ENCODE data around the gene TRAF3. TPM values are rescaled to one million over a fixed set of nuclear protein-coding genes. Genes with fewer than 3 reads are reported as not detected.
"Not testable (repeated sequence)": the region's sequence is repeated elsewhere in the genome, so short reads cannot be mapped to it uniquely, and the experiment has no call there.

The TRAF3 gene
- total RNA-seq, 1 donor = 19.5 TPM

DNA sequence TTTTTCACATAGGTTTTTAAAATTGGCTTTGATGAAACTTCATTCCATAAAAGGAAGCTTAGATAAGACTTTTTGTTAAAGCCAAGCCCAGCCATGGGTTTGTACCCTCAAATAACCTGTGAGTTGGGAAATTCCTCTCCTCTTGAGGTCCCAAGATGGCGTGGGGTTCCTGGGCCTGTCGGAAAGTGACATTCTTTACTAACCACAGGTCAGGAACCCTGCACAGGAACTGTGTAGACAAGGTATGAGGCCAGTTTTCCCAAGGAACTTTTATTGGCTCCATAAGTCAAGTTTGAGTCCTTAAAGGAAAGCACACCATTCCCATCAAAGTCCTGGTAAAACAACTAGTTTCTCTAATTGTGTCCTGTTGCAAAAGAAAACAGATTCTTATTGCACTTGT lies 80.2 kb downstream of the TRAF3 start:
- no peaks in the 10 kb centered on the region for H3K4me1 ChIP-seq (ENCODE audit: insufficient read depth, low read length)
- peaks cover 2% of the 10 kb centered on the region for H4K20me1 ChIP-seq (ENCODE audit: insufficient read depth, low read length)
- no peak overlapping the region for H3K4me2 ChIP-seq (ENCODE audit: insufficient read depth, low read length)
- H3K36me3 ChIP-seq (ENCODE audit: insufficient read depth, low read length) = no peaks in the 10 kb centered on the region
- H2AFZ ChIP-seq (ENCODE audit: low read length) = no peak overlapping the region
- H3K4me3 ChIP-seq (ENCODE audit: insufficient read depth, low read length) = no peak overlapping the region
- no peak for DNase-seq (ENCODE audit: insufficient read length, low spot score, missing footprints)
- H3K9me3 ChIP-seq (ENCODE audit: low read depth, low read length) = no peaks in the 10 kb centered on the region
- TF ChIP-seq, protein P1, sequence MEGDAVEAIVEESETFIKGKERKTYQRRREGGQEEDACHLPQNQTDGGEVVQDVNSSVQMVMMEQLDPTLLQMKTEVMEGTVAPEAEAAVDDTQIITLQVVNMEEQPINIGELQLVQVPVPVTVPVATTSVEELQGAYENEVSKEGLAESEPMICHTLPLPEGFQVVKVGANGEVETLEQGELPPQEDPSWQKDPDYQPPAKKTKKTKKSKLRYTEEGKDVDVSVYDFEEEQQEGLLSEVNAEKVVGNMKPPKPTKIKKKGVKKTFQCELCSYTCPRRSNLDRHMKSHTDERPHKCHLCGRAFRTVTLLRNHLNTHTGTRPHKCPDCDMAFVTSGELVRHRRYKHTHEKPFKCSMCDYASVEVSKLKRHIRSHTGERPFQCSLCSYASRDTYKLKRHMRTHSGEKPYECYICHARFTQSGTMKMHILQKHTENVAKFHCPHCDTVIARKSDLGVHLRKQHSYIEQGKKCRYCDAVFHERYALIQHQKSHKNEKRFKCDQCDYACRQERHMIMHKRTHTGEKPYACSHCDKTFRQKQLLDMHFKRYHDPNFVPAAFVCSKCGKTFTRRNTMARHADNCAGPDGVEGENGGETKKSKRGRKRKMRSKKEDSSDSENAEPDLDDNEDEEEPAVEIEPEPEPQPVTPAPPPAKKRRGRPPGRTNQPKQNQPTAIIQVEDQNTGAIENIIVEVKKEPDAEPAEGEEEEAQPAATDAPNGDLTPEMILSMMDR (IDR thresholded peaks at IDR 0.05; ENCODE audit: extremely low read depth, low read depth, low read length) = no peak
- H3K27ac ChIP-seq (ENCODE audit: low read depth, low read length) = no peak overlapping the region
- no peaks in the 10 kb centered on the region for H3K27me3 ChIP-seq (ENCODE audit: insufficient read depth, low read length)
- H3K79me2 ChIP-seq (ENCODE audit: insufficient read depth, low read length) = peaks cover 24% of the 10 kb centered on the region

DNA sequence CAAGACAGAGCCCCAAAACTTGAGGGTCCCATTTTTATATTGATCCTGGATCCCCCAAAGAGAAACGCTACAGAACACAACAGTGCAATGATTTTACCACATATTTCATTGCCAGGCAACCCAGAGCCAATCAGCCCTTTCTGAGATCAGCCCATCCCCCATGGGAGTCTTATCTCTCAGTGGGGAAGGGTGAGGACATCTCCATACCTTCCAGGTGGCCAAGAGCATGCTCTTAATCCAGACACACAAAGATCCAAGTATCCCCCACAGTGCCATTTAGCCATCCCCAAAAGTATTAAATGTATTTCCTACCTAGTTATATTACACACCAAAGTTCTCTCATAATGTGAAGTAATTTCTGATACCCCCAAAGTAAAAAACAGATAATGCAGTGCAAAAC lies 82.7 kb downstream of the TRAF3 start:
- Histone ChIP-seq H3K4me3 (ENCODE audit: insufficient read depth, low read length) (no peak overlapping the region), H3K27ac (ENCODE audit: low read depth, low read length) (no peak overlapping the region), H3K4me2 (ENCODE audit: insufficient read depth, low read length) (no peak overlapping the region), H3K36me3 (ENCODE audit: insufficient read depth, low read length) (no peaks in the 10 kb centered on the region), H3K4me1 (ENCODE audit: insufficient read depth, low read length) (no peaks in the 10 kb centered on the region), H4K20me1 (ENCODE audit: insufficient read depth, low read length) (peaks cover 5% of the 10 kb centered on the region), H3K79me2 (ENCODE audit: insufficient read depth, low read length) (peaks cover 24% of the 10 kb centered on the region), H2AFZ (ENCODE audit: low read length) (no peak overlapping the region), H3K9me3 (ENCODE audit: low read depth, low read length) (no peaks in the 10 kb centered on the region), H3K27me3 (ENCODE audit: insufficient read depth, low read length) (no peaks in the 10 kb centered on the region)
- TF ChIP-seq, protein P1 (IDR thresholded peaks at IDR 0.05; ENCODE audit: extremely low read depth, low read depth, low read length) = no peak
- DNase-seq (ENCODE audit: insufficient read length, low spot score, missing footprints) = no peak

DNA sequence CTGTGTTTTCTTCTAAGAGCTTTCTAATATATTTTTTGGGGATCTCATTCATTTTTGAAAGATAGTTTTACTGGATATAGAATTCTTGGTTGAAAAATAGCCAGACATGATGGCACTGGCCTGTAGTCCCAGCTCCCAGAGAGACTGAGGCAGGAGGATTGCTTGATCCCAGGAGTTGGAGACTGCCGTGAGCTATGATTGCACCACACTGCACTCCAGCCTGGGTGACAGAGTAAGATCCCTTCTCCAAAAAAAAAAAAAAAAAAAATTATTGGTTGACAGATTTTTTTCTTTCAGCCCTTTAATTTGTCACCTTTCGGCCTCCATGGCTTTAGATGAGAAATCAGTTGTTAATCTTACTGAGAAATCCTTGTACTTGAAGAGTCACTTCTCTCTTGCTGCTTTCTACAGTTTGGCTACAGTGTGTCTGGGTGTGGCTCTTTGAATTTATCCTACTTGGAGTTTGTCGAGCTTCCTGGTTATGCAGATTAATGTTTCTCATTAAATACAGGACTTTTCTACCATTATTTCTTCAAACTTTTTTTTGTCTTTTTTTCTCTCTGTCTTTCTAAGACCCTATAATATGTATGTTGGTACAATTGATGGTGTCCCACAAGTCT lies 85.0 kb downstream of the TRAF3 start:
- H3K9me3 ChIP-seq (ENCODE audit: low read depth, low read length) = no peaks in the 10 kb centered on the region
- no peaks in the 10 kb centered on the region for H3K4me1 ChIP-seq (ENCODE audit: insufficient read depth, low read length)
- H3K36me3 ChIP-seq (ENCODE audit: insufficient read depth, low read length) = no peaks in the 10 kb centered on the region
- no peaks in the 10 kb centered on the region for H3K27me3 ChIP-seq (ENCODE audit: insufficient read depth, low read length)
- H3K4me3 ChIP-seq (ENCODE audit: insufficient read depth, low read length) = no peak overlapping the region
- peaks cover 24% of the 10 kb centered on the region for H3K79me2 ChIP-seq (ENCODE audit: insufficient read depth, low read length)
- no peak overlapping the region for H2AFZ ChIP-seq (ENCODE audit: low read length)
- no peak overlapping the region for H3K4me2 ChIP-seq (ENCODE audit: insufficient read depth, low read length)
- DNase-seq (ENCODE audit: insufficient read length, low spot score, missing footprints) = no peak
- peaks cover 6% of the 10 kb centered on the region for H4K20me1 ChIP-seq (ENCODE audit: insufficient read depth, low read length)
- TF ChIP-seq, protein P1 (IDR thresholded peaks at IDR 0.05; ENCODE audit: extremely low read depth, low read depth, low read length) = no peak
- H3K27ac ChIP-seq (ENCODE audit: low read depth, low read length) = no peak overlapping the region

DNA sequence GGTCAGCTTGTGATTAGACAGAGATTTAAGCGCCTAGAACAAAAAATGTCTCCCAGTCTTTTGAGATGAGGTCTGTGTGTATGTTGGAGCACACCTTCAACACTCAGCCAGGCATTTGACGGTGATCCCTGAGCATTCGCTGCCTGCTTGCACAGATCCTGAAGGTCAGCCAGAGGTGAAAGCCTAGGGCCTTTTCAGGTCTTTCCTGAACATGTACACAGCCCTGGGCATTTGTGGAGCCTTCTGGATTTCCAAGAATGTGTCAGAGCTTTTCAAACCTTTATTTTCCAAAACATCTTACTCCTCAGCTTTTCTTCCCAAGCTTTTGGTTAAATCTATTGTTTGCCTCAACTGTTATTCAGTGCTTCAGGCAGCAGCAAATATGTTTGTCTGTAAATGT lies 86.1 kb downstream of the TRAF3 start:
- Histone ChIP-seq H4K20me1 (ENCODE audit: insufficient read depth, low read length) (peaks cover 9% of the 10 kb centered on the region), H3K27ac (ENCODE audit: low read depth, low read length) (no peak overlapping the region), H3K27me3 (ENCODE audit: insufficient read depth, low read length) (no peaks in the 10 kb centered on the region), H3K79me2 (ENCODE audit: insufficient read depth, low read length) (peaks cover 29% of the 10 kb centered on the region), H3K4me3 (ENCODE audit: insufficient read depth, low read length) (no peak overlapping the region), H3K9me3 (ENCODE audit: low read depth, low read length) (no peaks in the 10 kb centered on the region), H2AFZ (ENCODE audit: low read length) (no peak overlapping the region), H3K4me2 (ENCODE audit: insufficient read depth, low read length) (no peak overlapping the region), H3K4me1 (ENCODE audit: insufficient read depth, low read length) (no peaks in the 10 kb centered on the region), H3K36me3 (ENCODE audit: insufficient read depth, low read length) (no peaks in the 10 kb centered on the region)
- DNase-seq (ENCODE audit: insufficient read length, low spot score, missing footprints) = no peak
- TF ChIP-seq, protein P1 (IDR thresholded peaks at IDR 0.05; ENCODE audit: extremely low read depth, low read depth, low read length) = no peak

DNA sequence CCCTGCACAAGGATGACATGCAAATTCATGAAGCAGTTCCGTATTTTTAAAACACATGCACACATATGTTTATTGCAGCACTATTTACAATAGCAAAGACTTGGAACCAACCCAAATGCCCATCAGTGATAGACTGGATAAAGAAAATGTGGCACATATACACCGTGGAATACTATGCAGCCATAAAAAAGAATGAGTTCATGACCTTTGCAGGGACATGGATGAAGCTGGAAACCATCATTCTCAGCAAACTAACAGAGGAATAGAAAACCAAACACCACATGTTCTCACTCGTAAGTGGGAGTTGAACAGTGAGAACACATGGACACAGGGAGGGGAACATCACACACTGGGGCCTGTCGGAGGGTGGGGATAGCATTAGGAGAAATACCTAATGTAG lies 88.7 kb downstream of the TRAF3 start:
- H3K4me1 ChIP-seq (ENCODE audit: insufficient read depth, low read length); H3K4me3 ChIP-seq (ENCODE audit: insufficient read depth, low read length); H3K36me3 ChIP-seq (ENCODE audit: insufficient read depth, low read length); DNase-seq (ENCODE audit: insufficient read length, low spot score, missing footprints); H4K20me1 ChIP-seq (ENCODE audit: insufficient read depth, low read length); H2AFZ ChIP-seq (ENCODE audit: low read length); H3K27me3 ChIP-seq (ENCODE audit: insufficient read depth, low read length); H3K27ac ChIP-seq (ENCODE audit: low read depth, low read length); H3K9me3 ChIP-seq (ENCODE audit: low read depth, low read length); H3K4me2 ChIP-seq (ENCODE audit: insufficient read depth, low read length): not testable (repeated sequence)
- H3K79me2 ChIP-seq (ENCODE audit: insufficient read depth, low read length) = peaks cover 34% of the 10 kb centered on the region
